ENCODE results near the gene SAMSN1. TPM values are rescaled to one million over a fixed set of nuclear protein-coding genes. Genes with fewer than 3 reads are reported as not detected.

Gene SAMSN1
- polyA plus RNA-seq (2013, experiment 1 of 2; ENCODE audit: insufficient read length): not detected
- polyA plus RNA-seq (2013, experiment 2 of 2; ENCODE audit: insufficient read length): not detected

- DNase-seq: no peak
Measured at GRCh38 chr21:14545906-14546480, at the start of gene SAMSN1. SAMSN1 (minus strand) TSS chr21:14546315; CDS start chr21:14546261, 54 bp downstream.

DNA sequence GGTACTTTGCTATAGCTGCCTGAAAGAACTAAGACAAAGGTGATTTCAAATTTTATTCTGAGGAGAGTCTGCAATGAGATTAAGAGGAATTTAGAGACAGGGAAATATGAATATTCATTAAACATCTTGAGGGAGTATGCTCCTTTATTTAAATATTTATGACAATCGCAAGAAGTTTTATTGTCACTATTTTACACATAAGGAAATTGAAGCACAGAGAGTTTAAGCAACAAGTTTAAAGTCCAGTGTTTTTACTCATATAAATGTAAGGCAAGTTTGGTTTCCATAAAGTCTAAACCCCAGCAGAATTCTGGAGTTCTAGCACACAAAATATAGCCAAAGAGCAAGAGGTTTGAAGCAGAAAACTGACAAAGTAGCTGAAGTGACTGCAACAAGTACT, 49.3 kb upstream of the SAMSN1 start:
- DNase-seq: no peak

DNA sequence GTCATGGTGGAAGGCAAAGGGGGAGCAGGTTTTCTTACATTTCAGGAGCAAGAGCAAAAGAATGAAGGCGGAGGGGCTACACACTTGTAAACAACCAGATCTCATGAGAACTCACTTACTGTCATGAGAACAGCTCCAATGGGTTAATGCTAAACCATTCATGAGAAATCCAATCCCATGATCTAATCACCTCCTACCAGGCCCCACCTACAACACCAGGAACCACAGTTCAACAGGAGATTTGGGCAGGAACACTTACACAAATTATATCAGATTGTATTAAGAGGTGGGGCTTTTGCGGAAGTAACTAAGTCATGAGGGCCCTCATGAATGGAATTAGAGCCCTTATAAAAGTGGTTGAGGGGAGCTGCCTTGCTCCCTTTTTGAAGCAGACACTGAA, 48.9 kb upstream of the SAMSN1 start:
- no peak for DNase-seq

DNA sequence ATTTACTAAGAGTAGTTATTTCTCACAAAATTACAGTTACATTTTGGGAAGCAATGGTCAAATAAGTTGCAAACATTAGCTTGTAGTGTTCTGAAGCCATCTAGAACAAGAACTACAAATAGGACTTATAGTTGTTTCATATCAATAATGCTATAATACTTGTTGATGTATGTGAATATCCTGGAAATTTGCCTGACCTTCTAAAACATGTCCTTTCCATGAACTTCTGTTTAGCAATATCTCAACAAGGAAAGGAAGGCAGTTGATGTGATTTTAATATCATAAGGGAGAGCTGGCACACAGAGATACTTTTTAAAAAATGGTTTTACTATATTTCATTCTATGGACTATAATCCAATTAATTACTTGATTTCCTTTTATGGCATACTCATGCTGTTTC, 47.1 kb upstream of the SAMSN1 start:
- DNase-seq: no peak

DNA sequence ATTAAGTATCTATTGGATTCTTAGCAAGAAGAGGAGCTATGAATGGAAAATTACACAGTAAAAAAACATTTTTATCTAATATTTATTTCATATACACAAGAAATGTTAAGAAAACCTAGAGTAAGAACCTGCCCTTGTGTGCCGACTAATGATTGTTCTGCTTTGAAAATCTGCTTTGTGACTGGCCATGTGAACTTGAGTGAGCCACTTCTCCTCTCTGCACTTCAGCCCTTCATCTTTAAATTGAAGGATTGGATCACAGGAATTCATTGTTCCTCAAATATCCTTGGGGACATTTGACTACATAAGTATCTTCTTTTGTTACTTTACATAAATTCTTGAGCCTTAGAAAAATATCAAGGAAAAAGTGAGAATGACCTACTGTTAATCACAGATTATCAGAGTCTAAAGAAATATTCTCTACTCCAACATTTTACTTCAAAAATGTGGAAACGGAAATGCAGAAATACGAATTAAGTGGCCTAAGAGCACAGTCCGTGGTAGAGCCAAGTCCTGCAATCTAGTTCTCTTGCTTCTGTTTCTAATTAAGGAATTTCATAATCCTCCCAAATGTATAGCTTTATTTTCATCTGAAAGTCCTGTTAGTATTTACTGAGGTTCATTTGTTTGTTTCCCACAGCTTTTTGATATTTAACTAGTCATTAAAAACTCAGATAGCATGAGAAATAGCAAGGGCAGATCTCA, 46.3 kb upstream of the SAMSN1 start:
- DNase-seq: no peak

DNA sequence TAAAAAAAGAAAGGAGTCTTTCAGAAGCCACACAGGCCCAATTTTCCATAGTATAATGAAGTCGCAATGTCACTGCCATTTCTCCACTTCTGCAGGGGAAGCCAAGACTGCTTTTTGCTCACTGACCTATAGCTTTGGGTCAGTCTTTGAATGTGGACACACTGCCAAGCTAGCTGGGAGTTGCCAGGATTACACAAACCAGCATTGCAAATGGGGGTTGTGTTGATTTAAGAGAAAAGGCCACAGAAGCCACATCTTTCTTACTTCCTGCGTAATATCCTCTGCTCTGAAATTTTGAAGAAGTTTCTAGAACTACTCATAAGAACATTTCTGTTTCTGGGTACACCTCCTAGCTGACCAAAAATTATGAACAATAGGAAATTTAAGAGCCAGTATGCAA, 45.8 kb upstream of the SAMSN1 start:
- DNase-seq: no peak

DNA sequence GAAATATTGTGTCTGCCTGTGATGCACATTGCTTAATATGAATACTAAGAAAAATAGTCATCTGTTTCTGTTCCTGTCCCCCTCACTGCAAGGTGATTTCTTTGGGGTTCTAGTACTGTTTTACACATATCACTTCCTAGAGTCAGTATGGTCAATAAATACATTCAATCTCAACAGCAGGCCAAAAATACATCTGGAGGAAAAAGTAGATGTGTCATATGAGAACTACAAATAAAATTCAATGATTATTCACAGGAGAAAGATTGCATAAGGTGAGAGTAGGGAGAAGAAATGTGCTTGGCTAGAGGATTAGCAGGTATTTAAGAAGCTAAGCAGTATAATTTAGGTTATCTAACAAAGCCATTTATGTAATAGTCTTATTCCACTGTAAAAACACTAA, 45.3 kb upstream of the SAMSN1 start:
- no peak for DNase-seq

- no peak for DNase-seq
Measured at GRCh38 chr21:14589855-14590563, 43.9 kb upstream of the SAMSN1 start.

- DNase-seq: no peak
Measured at GRCh38 chr21:14587266-14587665, 41.2 kb upstream of the SAMSN1 start.

GRCh38 chr21:14585122-14585521, 39.0 kb upstream of the SAMSN1 start:
- DNase-seq: no peak

- no peak for DNase-seq
Measured at GRCh38 chr21:14584357-14585095, 38.4 kb upstream of the SAMSN1 start.

DNA sequence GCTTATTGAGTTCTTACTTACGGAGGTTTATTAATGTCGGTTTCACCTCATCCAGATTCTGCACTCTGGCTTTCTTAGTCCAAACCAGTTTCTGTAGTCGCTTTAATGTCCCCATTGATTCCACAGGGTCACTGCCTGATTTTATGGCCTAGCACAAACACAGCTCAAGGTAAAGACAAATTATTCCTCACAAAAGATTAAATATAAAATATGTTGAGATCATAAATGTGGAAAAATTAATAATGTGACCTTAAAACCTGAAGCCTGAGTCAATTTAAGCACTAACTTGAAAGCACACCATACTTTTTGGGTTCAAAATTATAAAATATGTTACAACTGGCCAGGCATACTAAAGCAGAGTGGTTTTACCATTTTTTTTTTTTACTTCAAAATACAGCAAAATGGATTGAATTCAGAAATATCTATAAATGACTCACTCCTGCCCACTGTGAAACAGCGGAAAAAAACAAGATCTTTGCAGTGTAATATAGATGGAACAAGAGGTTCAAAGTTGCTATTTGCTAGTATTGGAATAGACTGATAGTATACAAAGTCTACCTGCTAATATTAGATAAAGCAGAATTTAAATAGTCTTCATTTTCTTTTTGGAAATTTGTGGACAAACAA, 37.6 kb upstream of the SAMSN1 start:
- no peak for DNase-seq

DNA sequence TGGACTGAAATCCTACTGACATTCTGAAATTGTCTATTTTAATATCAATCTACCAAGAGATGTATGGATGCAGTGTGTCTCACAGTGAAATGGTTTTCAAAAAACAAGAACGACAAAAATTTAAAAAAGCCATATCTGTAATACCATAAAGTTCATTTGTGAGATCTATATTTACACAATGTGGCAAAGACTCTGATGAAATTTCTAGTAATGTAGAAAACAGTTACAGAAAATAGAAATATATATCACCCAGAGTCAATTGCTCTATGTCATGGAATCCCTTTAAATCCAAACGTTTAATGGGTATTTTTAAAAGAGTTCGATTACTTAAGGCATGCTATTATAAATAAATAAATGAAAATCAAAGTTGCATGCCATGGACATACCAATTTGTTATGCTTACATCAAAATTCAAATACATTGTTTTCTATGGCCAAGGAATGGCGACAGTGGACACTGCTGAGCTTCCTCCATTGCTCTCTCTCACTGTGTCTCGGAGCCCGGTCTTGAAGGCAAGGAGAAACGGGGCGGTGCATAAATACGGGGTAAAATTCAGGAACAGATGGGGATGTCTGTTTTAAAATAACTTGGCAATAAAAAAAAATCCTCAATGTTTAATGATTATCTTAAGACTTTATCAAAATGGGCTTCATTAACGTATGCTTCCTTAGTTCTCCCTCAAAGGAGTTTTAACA, 37.0 kb upstream of the SAMSN1 start:
- DNase-seq: no peak

DNA sequence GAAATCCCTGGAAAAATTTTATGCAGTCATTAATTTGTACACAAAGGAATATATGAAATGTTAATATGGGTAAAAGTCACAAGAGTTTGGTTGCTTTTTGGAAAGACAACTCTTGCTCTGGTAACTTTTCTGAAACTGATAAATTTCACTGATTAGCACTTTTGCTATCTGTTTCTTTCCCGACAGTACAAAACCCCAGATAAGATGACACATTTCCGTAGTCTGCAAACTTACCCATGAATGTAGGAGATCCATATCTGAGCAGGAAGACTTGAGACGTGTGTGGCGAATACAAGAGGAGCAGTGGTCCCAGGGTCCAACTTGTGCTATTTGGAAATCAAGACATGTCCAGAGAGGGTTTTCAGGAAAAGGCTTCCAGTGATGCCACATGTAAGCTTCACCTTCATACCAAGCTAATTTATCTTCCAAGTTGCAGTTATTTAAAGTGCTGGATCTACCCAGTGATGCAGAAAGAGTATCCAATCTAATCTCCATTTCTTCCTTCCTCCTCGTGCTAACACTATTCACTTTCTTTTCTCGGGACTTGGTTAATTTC, 35.9 kb upstream of the SAMSN1 start:
- no peak for DNase-seq

DNA sequence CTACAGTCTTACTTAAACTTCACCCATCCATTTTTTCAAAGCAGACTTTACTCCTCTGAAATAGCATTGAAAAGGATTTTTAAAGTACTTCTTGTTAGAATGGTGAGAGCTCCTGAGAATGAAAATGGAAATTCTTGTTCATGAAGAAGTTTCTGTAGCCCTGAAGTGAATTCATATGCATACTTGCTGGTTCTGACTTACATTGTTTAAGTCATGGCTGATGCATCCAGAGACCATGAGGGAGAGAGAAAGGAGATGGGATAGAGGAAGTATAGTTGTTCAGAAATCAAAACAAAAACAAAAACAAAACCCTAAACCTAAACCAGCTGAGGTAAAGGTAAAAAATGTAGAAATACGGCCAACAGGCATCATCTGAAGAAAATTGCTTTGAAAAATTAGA, 27.1 kb upstream of the SAMSN1 start:
- DNase-seq: no peak

DNA sequence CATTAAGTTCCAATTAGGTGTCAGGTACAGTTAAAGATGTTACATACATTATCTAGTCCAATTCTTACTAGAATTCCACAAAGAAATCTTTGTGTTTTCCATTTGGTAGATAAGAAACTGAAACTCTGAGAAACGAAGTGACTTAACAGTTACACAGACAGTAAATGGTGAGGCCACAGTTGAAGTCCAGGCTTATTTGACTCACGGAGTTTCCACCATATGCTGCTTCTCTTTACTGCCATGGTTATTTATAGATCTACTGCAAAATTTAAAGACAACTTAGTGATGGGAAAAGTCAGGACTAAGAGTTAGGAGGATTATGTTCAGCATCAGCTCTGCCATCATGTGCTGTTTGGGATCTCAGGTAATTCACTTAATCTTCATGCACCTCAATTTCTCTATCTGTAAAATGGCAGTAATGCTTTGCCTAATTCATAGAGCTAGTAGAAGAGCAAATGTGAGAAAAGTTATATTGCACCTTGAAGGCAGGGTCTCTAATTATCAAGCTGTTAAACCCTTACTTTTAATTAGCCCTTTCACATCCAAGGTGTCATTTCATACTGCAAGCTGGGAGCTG, 26.2 kb upstream of the SAMSN1 start:
- DNase-seq: no peak

DNA sequence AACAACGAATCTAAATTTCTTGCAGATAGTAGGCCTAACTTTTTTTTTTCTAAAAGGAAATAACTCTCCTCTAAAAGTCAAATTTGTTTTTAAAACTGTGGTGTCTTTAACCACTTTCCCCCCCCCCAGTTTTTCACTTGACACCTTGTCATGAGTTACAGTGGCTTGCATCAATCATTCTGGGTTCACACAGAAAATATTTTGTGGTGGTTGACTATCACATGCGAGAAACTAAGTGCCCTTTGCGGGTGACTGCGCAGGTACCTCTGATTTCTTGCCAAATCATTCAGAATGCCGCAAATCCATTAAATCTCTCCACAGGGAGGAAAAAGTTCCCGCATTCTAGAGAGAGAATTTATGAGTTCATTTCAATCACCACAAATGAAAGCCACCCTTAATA, 23.8 kb upstream of the SAMSN1 start:
- DNase-seq: no peak

DNA sequence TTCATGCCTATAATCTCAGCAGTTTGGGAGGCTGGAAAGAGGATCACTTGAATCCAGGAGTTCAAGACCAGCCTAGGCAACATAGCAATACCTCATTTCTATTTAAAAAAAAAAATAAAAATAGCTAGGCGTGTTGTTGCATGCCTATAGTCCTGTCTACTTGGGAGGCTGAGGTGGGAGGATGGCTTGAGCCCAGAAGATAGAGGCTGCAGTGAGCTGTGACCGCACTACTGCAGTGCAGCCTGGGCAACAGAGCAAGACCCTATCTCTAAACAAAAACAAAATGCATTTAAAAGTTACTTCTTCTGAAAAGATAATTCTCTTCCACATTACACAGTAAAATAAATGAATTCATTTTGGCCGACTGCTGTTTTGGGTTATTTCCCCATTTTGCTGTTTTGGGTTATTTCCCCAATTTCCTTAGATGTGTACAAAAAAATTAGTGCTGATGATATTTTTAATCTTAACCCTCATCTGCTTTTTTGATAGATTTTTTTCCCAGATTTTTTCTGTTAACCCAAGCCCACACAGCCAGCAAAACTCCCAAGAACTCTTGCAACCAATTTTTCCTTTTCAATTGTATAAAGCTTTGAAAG, 23.0 kb upstream of the SAMSN1 start:
- DNase-seq: no peak

DNA sequence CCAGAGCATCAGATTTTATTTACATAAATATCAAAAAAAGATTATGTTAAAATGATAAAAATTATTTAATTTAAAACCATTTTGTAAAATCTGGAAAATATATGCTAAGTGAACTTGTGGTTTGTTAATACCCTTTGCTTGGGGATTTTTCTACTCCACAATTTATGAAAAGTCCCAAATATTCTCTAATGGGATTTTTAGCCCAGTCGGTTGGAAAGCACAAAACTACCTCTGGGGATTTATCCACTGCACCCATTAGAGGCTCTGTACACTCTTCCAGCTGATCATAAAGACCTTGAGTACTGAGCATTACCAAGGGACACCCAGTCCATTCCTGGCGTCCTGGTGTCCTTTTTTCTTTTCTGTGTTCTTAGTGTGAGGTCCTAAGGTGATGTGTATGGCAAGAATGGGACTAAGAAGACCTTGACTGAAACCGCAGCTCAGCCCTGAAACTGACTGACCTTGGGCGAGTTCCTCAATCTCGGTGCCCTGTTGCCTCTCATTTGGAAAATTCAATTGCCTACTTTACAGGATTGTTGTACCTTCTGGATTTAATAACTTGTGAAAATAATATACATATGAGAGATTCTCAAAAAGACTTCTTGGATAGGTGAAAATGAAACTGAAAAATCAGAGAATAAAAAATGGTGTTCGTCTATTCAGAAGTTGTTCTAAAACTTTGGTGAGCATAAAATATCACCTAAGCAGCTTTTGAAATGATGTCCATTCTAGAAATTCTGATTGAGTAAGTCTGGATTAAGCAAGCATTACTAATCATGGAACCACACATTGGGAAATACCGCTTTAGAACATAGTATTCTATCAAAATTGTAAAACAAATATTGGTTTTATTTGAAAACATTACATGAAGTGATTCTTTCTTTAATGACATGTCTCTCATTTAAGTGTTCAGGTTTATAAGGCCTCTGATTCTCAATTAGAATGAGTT, 21.5 kb upstream of the SAMSN1 start:
- DNase-seq: no peak

DNA sequence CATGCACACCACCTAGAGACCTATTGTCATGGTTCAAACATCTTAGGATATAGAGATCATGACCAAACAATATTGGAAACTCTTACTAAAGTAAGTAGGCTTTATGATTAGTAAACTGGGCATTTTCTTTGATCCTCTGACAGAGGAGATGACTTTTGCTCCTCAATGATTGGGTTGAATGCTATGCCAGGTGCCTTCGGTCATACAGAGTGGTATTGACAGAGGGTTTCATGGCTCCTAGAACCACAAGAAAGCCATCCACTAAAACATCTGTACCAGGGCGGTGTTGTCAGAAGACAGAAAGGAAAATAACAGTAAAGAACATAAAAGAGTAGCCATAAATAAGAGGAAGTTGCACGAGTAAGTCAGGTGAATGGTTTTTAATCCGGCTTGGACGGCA, 20.8 kb upstream of the SAMSN1 start:
- no peak for DNase-seq

Data from fibroblast of skin of back (primary cell).